Liver (tissue), 9 donors: Measurements from ENCODE around the gene EN2. TPM values are rescaled to one million over a fixed set of nuclear protein-coding genes. Genes with fewer than 3 reads are reported as not detected.

Source experiments
- DNase-seq: peaks from one replicate; pipeline ENCODE4 v3.0.0-alpha.2; 2017; ENCODE audit warnings: low spot score
- H3K27ac ChIP-seq, 2 donors: one replicate each; pipeline ENCODE4 v1.7.0; 2013; ENCODE audit warnings: inconsistent platforms in 2 of 2, low read length in 2 of 2, control low read depth in 1 of 2, low read depth in 1 of 2, mild to moderate bottlenecking in 1 of 2
- H3K27me3 ChIP-seq, 4 donors: one replicate each; pipeline versions ENCODE4 v1.6.1 to v1.7.0; 2013; ENCODE audit warnings: low read length in 3 of 4, inconsistent platforms in 1 of 4, mild to moderate bottlenecking in 1 of 4, moderate library complexity in 1 of 4; ENCODE audit not compliant: control insufficient read depth in 4 of 4, insufficient read depth in 4 of 4
- H3K36me3 ChIP-seq, 4 donors: one replicate each; pipeline versions ENCODE4 v1.6.1 to v1.7.0; 2013; ENCODE audit warnings: low read length in 3 of 4, mild to moderate bottlenecking in 3 of 4, low read depth in 1 of 4, moderate library complexity in 1 of 4; ENCODE audit not compliant: control insufficient read depth in 4 of 4, insufficient read depth in 3 of 4
- H3K4me1 ChIP-seq, 4 donors: one replicate each; pipeline versions ENCODE4 v1.6.1 to v1.7.0; 2013; ENCODE audit warnings: low read length in 3 of 4, mild to moderate bottlenecking in 3 of 4, moderate library complexity in 1 of 4; ENCODE audit not compliant: control insufficient read depth in 4 of 4, insufficient read depth in 4 of 4
- H3K4me3 ChIP-seq, 3 donors: one replicate each; pipeline versions ENCODE4 v1.6.1 to v1.7.0; 2013; ENCODE audit warnings: low read length in 3 of 3, control low read depth in 1 of 3, low read depth in 1 of 3, mild to moderate bottlenecking in 1 of 3
- H3K9ac ChIP-seq, 2 donors: one replicate each; pipeline ENCODE4 v1.7.0; 2013; ENCODE audit warnings: low read length in 2 of 2, mild to moderate bottlenecking in 2 of 2, moderate library complexity in 2 of 2, control low read depth in 1 of 2, low read depth in 1 of 2
- H3K9me3 ChIP-seq, 4 donors: one replicate each; pipeline versions ENCODE4 v1.6.1 to v1.7.0; 2013; ENCODE audit warnings: low read length in 3 of 4; ENCODE audit not compliant: control insufficient read depth in 4 of 4
- EGR1 ChIP-seq, 2 donors: IDR thresholded peaks; 2 replicates each; pipeline ENCODE4 v1.6.1; 2016 to 2018; ENCODE audit warnings: antibody characterized with exemption in 2 of 2, low read depth in 2 of 2
- FOXA1 ChIP-seq: IDR thresholded peaks from 2 replicates; pipeline ENCODE4 v1.6.1; 2016; ENCODE audit warnings: antibody characterized with exemption
- FOXA2 ChIP-seq: IDR thresholded peaks from 2 replicates; pipeline ENCODE4 v1.6.1; 2016; ENCODE audit warnings: antibody characterized with exemption
- GABPA ChIP-seq, 2 donors: IDR thresholded peaks in 1 of 2; conservative IDR thresholded peaks in 1 of 2; 2 replicates each; pipeline ENCODE4 v1.6.1; 2016; ENCODE audit warnings: antibody characterized with exemption in 2 of 2, mild to moderate bottlenecking in 1 of 2, moderate library complexity in 1 of 2
- HNF4A ChIP-seq, 2 donors: conservative IDR thresholded peaks; 2 replicates each; pipeline ENCODE4 v1.6.1; 2016; ENCODE audit warnings: antibody characterized with exemption in 2 of 2, mild to moderate bottlenecking in 2 of 2
- HNF4G ChIP-seq: IDR thresholded peaks from 2 replicates; pipeline ENCODE4 v1.6.1; 2016; ENCODE audit warnings: antibody characterized with exemption
- NR2F2 ChIP-seq: IDR thresholded peaks from 2 replicates; pipeline ENCODE4 v1.6.1; 2016; ENCODE audit warnings: antibody characterized with exemption
- RAD21 ChIP-seq, 2 donors: IDR thresholded peaks; 2 replicates each; pipeline ENCODE4 v1.6.1; 2016; ENCODE audit warnings: antibody characterized with exemption in 2 of 2, mild to moderate bottlenecking in 2 of 2
- RXRA ChIP-seq, 2 donors: IDR thresholded peaks; 2 replicates each; pipeline ENCODE4 v1.6.1; 2017 to 2018; ENCODE audit warnings: antibody characterized with exemption in 2 of 2, mild to moderate bottlenecking in 1 of 2
- SP1 ChIP-seq: IDR thresholded peaks from 2 replicates; pipeline ENCODE4 v1.6.1; 2018; ENCODE audit warnings: antibody characterized with exemption, mild to moderate bottlenecking
- TAF1 ChIP-seq: conservative IDR thresholded peaks from 2 replicates; pipeline ENCODE4 v1.6.1; 2016; ENCODE audit warnings: antibody characterized with exemption, mild to moderate bottlenecking
- YY1 ChIP-seq: IDR thresholded peaks from 2 replicates; pipeline ENCODE4 v1.6.1; 2016; ENCODE audit warnings: antibody characterized with exemption, mild to moderate bottlenecking
- WGBS: extraction: QIAGEN DNeasy Blood & Tissue Kit; methylation state at CpG from one replicate; pipeline ENCODE4 v1.1.7; 2013; 5-methylcytosine and 5-hydroxymethylcytosine counted together
- polyA plus RNA-seq, 2 donors: library from polyadenylated mRNA; stranded (reverse) in 1 of 2; unstranded in 1 of 2; fragments of 200-250 nt in 1 of 2; fragments of >200 nt in 1 of 2; fragmentation: Nextera tagmentation in 1 of 2; extraction: Ambion mirVana in 1 of 2; gene quantifications; one replicate each; pipeline versions ENCODE4 v1.2.1 to v1.2.3, GENCODE V29; 2013 to 2015
- total RNA-seq, 2 donors: library from RNA; depleted of rRNA; stranded (reverse); fragments of >200 nt; gene quantifications; one replicate each; pipeline ENCODE4 v1.2.3, GENCODE V29; 2014
- TF ChIP-seq, protein P1 (sequence below): fragments of 150-350 bp; IDR thresholded peaks from 2 replicates; pipeline ENCODE4 v1.5.1; 2017; ENCODE audit warnings: improper control_type of control experiment, low read depth, low read length; ENCODE audit not compliant: missing input control
- TF ChIP-seq, protein P2 (sequence below): IDR thresholded peaks from 2 replicates; pipeline ENCODE4 v1.6.1; 2016; ENCODE audit warnings: antibody characterized with exemption, mild to moderate bottlenecking
- TF ChIP-seq, protein P3 (sequence below): IDR thresholded peaks from 2 replicates; pipeline ENCODE4 v1.6.1; 2016; ENCODE audit warnings: antibody characterized with exemption
- TF ChIP-seq, protein P4 (sequence below): IDR thresholded peaks from 2 replicates; pipeline ENCODE4 v1.6.1; 2016; ENCODE audit warnings: antibody characterized with exemption
- TF ChIP-seq, protein P5 (sequence below): IDR thresholded peaks from 2 replicates; pipeline ENCODE4 v1.6.1; 2016; ENCODE audit warnings: antibody characterized with exemption
- donor health status: healthy.
- donor health status: healthy.
- donor health status: healthy.
- donor health status: healthy.
- donor health status: healthy.

EN2 gene
- total and polyA plus RNA-seq, 4 donors = under 0.01 TPM; not detected in 3

DNA sequence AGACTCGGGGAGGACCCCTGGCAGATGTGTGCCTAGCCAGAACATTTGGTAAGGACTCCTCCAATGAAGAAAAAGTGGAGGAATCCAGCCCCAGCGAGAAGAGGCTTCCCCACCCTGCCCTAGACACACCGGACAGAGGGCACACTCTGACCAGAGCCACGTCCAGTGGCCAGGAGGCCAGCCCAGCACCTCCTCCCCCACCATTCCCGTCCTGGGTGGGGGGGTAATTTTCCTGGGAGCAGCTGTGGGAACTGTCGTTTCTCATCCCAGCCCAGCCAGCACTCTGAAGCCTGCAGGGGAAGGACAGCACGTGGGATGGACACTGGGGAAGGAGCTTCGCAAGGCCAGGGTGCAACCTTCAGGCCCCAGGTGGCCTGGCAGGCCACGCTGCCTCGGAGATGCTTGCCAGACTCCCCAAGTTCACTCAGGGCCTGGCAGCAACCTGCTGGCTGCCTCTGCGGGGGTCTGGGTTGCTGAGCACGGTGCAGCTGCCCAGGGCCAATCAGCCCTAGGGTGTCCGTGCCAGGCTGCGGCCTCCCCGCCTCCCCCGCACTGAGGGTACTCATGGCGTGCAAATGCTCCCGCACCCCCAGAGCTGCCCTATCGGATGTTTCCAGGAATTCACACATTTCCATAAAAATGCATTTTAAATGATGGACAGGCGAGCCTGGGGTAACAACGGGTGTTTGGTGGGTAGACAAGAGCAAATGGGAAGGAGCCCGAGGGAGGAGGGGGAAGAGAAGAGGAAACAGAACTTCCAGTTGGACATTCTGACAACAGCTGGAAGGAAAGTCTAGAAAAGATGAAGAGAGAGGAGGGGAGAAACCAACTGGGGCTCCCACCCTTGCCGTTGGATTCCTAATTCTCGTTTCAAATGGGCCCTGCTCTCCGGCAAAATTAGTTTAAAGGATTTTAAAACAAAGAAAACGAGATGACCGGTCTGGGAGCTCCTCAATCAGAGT, 1.9 kb upstream of the EN2 start:
- Histone ChIP-seq H3K27me3 (peaks cover 13 to 49% (median 29%) of the 10 kb centered on the region in 4 donors), H3K9ac (no peak overlapping the region), H3K4me1 (peaks cover 14 to 27% (median 18%) of the 10 kb centered on the region in 4 donors), H3K36me3 (no peaks in the 10 kb centered on the region), H3K9me3 (no peaks in the 10 kb centered on the region), H3K4me3 (no peak overlapping the region), H3K27ac (no peak overlapping the region)
- no peak for DNase-seq
- 8% methylated on average over 27 of the region's 27 CpGs for WGBS
- TF ChIP-seq RXRA (IDR thresholded peaks at IDR 0.05) = no peak
- TF ChIP-seq HNF4G = no peak
- TF ChIP-seq EGR1 (IDR thresholded peaks at IDR 0.05; ENCODE audit: low read depth in 2 of 2) = no peak
- TF ChIP-seq, protein P1, sequence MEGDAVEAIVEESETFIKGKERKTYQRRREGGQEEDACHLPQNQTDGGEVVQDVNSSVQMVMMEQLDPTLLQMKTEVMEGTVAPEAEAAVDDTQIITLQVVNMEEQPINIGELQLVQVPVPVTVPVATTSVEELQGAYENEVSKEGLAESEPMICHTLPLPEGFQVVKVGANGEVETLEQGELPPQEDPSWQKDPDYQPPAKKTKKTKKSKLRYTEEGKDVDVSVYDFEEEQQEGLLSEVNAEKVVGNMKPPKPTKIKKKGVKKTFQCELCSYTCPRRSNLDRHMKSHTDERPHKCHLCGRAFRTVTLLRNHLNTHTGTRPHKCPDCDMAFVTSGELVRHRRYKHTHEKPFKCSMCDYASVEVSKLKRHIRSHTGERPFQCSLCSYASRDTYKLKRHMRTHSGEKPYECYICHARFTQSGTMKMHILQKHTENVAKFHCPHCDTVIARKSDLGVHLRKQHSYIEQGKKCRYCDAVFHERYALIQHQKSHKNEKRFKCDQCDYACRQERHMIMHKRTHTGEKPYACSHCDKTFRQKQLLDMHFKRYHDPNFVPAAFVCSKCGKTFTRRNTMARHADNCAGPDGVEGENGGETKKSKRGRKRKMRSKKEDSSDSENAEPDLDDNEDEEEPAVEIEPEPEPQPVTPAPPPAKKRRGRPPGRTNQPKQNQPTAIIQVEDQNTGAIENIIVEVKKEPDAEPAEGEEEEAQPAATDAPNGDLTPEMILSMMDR = no peak
- TF ChIP-seq, protein P2, sequence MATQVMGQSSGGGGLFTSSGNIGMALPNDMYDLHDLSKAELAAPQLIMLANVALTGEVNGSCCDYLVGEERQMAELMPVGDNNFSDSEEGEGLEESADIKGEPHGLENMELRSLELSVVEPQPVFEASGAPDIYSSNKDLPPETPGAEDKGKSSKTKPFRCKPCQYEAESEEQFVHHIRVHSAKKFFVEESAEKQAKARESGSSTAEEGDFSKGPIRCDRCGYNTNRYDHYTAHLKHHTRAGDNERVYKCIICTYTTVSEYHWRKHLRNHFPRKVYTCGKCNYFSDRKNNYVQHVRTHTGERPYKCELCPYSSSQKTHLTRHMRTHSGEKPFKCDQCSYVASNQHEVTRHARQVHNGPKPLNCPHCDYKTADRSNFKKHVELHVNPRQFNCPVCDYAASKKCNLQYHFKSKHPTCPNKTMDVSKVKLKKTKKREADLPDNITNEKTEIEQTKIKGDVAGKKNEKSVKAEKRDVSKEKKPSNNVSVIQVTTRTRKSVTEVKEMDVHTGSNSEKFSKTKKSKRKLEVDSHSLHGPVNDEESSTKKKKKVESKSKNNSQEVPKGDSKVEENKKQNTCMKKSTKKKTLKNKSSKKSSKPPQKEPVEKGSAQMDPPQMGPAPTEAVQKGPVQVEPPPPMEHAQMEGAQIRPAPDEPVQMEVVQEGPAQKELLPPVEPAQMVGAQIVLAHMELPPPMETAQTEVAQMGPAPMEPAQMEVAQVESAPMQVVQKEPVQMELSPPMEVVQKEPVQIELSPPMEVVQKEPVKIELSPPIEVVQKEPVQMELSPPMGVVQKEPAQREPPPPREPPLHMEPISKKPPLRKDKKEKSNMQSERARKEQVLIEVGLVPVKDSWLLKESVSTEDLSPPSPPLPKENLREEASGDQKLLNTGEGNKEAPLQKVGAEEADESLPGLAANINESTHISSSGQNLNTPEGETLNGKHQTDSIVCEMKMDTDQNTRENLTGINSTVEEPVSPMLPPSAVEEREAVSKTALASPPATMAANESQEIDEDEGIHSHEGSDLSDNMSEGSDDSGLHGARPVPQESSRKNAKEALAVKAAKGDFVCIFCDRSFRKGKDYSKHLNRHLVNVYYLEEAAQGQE = no peak
- no peak for TF ChIP-seq FOXA1
- no peak for TF ChIP-seq HNF4A (conservative IDR thresholded peaks at IDR 0.05)
- TF ChIP-seq, protein P3, sequence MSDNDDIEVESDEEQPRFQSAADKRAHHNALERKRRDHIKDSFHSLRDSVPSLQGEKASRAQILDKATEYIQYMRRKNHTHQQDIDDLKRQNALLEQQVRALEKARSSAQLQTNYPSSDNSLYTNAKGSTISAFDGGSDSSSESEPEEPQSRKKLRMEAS = no peak
- TF ChIP-seq NR2F2 = no peak
- TF ChIP-seq, protein P4, sequence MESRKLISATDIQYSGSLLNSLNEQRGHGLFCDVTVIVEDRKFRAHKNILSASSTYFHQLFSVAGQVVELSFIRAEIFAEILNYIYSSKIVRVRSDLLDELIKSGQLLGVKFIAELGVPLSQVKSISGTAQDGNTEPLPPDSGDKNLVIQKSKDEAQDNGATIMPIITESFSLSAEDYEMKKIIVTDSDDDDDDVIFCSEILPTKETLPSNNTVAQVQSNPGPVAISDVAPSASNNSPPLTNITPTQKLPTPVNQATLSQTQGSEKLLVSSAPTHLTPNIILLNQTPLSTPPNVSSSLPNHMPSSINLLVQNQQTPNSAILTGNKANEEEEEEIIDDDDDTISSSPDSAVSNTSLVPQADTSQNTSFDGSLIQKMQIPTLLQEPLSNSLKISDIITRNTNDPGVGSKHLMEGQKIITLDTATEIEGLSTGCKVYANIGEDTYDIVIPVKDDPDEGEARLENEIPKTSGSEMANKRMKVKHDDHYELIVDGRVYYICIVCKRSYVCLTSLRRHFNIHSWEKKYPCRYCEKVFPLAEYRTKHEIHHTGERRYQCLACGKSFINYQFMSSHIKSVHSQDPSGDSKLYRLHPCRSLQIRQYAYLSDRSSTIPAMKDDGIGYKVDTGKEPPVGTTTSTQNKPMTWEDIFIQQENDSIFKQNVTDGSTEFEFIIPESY = no peak
- TF ChIP-seq SP1 = no peak
- no peak for TF ChIP-seq TAF1
- TF ChIP-seq GABPA (IDR thresholded peaks at IDR 0.05 in 1 of 2, conservative IDR thresholded peaks at IDR 0.05 in 1 of 2) = no peak
- TF ChIP-seq YY1 = no peak
- no peak for TF ChIP-seq FOXA2
- TF ChIP-seq, protein P5, sequence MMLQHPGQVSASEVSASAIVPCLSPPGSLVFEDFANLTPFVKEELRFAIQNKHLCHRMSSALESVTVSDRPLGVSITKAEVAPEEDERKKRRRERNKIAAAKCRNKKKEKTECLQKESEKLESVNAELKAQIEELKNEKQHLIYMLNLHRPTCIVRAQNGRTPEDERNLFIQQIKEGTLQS = no peak
- no peak for TF ChIP-seq RAD21 (IDR thresholded peaks at IDR 0.05)
